G401 (cell line): ENCODE results near the gene SENP7. TPM values are rescaled to one million over a fixed set of nuclear protein-coding genes. Genes with fewer than 3 reads are reported as not detected.
"Not testable (repeated sequence)": the region's sequence is repeated elsewhere in the genome, so short reads cannot be mapped to it uniquely, and the experiment has no call there.

Experiments used
- DNase-seq: peaks from one replicate; pipeline ENCODE4 v3.0.0-alpha.2; 2015; ENCODE audit warnings: low spot score
- in situ Hi-C: cut with HindIII; loops from 2 replicates; pipeline ENCODE4 v1.10.0; 2016; ENCODE audit warnings: low sequenced_read_pairs, mixed read lengths
- total RNA-seq: library from RNA; depleted of rRNA; stranded (reverse); fragments of >200 nt; shearing (Covaris generic); gene quantifications from 2 replicates; pipeline ENCODE4 v1.2.3, GENCODE V29; 2014

Gene SENP7
- total RNA-seq, 1 experiment from 2014 or later: 7.3 TPM

DNA sequence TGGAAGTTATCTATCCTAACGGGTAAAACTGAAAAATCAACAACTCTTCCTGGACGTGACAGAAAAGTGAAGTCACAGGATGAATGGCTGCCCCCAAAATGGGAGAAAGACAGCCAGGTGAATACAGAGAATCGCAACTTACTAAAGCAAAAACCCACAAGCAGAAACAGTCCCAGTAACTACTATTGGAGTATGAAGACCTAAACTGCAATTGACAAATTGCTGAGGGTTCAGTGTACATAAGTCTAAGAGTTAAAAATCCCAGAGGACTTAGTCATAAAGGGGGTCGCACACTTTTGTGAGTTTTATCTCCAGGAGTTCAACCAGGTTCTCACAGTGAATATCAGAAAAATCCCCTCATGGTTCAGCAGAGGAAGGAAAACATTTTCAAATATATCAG, 135.8 kb downstream of the SENP7 start:
- in situ Hi-C loops: no loop called here
- no peak for DNase-seq

GRCh38 chr3:101375586-101375985, 137.4 kb downstream of the SENP7 start:
- no peak for DNase-seq
- in situ Hi-C loops: no loop called here

DNA sequence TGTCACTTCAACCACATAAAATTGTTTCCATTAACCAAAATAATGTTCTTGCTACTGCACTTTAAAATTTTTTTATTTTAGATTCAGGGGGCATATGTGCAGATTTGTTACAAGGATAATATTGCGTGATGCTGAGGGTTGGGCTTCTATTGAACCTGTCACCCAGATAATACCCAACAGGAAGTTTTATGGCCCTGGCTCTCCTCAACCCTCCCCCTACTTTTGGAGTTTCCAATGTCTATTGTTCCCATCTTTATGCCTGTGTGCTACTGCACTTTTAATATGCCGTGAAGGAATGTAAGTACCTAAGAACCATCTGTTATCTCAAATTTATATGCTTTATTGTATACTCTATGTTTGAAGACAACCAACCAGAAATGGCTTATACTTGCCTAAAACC, 150.6 kb downstream of the SENP7 start:
- in situ Hi-C loops: no loop called here

GRCh38 chr3:101351829-101352228, 161.2 kb downstream of the SENP7 start:
- in situ Hi-C loops: no loop called here
- DNase-seq: no peak

More for the DNA sequence above, 150.6 kb downstream of the SENP7 start:
- no peak for DNase-seq

DNA sequence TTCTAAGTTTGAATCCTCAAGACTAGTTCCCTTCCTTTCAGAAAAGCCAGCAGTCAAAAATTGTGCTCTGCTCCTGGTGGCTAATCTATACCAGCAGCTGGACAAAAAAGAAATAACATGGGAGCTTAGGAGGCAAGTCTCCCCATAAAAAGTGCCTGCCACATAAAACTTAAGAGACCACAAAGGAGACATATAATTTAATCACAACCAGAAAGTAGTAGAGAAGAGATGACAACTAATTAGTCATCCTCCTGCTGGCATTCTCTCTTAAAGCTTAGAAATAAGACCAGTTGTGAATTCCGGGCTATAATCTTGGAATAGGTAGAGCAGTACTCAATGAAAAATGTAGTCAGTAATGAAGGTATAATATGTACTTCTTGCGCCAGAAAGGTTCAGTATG, 172.4 kb downstream of the SENP7 start:
- in situ Hi-C loops: no loop called here
- DNase-seq: no peak

DNA sequence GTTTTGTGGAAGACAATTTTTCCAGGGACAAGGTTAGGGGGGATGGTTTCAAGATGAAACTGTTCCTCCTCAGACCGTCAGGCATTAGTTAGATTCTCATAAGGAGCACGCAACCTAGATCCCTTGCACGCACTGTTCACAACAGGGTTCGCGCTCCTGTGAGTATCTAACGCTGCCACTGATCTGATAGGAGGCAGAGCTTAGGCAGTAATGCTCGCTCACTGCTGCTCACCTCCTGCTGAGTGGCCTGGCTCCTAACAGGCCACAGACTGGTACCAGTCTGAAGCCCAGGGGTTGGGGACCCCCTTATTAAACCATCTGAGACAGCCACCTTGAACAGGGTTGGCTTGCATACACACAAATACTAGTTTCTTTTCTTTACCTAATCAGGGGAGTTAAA, 179.1 kb downstream of the SENP7 start:
- no peak for DNase-seq
- in situ Hi-C loops: no loop called here

DNA sequence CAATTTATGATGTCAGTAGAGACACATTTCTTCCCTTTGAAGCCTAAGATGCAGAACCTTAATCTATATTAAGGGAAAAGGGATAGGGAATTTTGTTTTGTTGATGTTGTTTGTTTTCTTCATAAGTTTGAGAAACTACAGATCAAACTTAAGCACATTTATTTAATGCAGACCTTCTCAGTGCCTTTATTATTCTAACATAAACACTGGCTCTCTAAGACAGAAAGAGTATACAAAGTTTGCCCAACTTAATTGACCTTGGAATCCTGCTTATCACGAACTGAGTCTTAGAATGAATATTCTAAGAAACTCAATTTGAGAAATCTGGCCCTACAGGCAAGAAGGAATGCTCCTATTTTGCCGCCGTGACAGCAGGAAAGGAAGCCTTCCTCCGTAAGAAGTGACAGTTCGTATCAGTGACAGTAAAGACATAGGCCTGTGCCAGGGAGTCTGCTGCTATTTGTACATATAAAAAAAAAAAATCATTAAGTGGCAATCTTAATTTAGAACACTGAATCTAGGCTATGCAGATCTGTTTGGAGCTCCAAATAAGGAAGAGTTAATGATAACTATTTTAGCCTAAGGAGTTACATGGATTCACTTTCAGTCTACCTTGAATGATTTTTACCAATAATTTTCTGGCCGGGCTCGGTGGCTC, 183.9 kb downstream of the SENP7 start:
- in situ Hi-C loops: no loop called here
- no peak for DNase-seq

GRCh38 chr3:101325393-101326134, 187.4 kb downstream of the SENP7 start:
- in situ Hi-C loops: no loop called here
- DNase-seq: no peak

- no peak for DNase-seq
- in situ Hi-C loops: no loop called here
Measured at GRCh38 chr3:101320475-101320874, 192.5 kb downstream of the SENP7 start, which contains the start of gene IMPG2. TSS of gene IMPG2 (minus strand) at chr3:101320575. CDS start at chr3:101320372, 203 bp downstream.

DNA sequence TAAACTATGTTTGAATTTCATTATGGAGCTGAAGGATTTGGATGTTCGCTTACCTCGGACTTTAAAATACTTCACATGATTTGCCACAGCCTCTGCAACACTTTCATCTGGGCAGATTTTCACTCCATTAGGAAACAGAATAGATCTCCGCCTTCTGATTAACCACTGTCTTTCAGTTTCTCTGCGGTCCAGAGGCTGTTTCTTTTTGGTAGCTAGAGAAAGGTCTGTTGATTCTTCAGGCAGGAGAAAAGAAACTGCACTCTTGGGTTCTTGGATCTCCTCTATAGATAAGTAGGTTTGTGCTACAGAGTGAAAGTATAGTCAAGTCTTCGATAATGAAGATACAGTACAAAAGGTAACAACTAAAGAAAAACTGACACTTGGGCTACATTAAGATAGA, 193.5 kb downstream of the SENP7 start:
- no peak for DNase-seq
- in situ Hi-C loops: no loop called here

DNA sequence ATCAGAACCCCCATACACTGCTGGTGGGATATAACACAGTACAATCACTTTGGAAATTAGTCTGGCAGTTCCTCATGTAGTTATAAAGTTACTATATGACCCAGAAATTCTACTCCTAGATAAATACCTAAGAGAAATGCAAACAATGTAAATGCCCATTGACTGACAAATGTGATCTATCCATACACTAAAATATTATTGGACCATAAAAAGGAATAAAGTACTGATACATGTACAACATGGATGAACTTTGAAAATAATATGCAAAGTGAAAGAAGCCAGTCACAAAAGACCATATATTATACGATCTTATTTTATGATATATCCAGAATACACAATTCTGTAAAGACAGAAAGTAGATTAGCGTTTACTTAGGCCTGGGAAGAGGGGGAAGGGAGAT, 200.5 kb downstream of the SENP7 start:
- no peak for DNase-seq
- in situ Hi-C loops: no loop called here

DNA sequence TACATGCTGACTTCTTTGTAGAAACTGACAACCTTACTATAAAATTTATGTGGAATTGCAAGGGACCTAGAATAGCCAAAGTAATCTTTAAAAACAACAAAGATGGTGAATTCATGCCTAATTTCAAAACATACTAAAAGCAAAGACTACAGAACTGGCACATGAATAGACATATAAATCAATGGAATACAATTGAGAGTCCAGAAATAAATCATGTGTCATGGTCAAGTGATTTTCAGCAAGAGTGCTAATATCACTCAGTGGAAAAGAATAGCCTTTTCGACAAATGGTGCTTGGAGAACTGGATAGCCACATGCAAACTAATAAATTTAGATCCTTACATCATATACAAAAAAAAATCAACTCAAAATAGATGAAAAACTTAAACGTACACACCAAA, 201.3 kb downstream of the SENP7 start:
- DNase-seq: no peak
- in situ Hi-C loops: no loop called here

GRCh38 chr3:101310978-101311375, 202.0 kb downstream of the SENP7 start:
- no peak for DNase-seq
- in situ Hi-C loops: no loop called here

GRCh38 chr3:101308147-101308772, 204.8 kb downstream of the SENP7 start:
- DNase-seq, in situ Hi-C loops: not testable (repeated sequence)

GRCh38 chr3:101303836-101304235, 209.2 kb downstream of the SENP7 start:
- in situ Hi-C loops: no loop called here
- no peak for DNase-seq

DNA sequence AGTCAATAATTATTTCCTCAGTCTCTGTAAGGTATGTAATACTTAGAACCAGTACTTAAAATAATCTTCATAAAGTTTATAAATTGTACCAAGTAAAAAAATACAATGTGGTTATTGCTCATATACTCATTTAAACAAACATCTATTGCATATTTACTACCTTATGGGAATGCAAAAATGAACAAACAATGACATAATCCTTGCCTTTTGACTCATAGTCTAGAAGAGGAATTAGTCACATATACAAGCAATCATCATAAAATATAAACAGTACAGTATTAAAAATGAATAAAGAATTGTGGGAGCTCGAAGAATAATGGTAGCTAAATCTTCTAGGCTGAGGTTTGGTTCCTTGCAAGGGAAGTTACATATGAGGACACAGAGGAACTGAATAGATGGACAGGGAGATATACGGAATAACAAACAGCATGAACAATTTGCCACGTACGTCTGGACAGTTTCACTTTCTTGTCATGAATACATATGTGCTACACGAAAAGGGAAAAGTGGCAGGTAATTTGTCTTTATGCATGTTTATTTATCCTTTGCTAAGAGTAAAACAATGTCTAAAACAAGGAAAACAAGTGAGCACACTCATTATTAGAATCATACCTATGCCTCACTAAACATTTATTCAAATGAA, 209.8 kb downstream of the SENP7 start:
- in situ Hi-C loops: no loop called here
- no peak for DNase-seq

GRCh38 chr3:101300073-101300472, 212.9 kb downstream of the SENP7 start:
- in situ Hi-C loops: no loop called here
- no peak for DNase-seq

- in situ Hi-C loops: no loop called here
- DNase-seq: no peak
Measured at GRCh38 chr3:101292027-101292426, 221.0 kb downstream of the SENP7 start.

DNA sequence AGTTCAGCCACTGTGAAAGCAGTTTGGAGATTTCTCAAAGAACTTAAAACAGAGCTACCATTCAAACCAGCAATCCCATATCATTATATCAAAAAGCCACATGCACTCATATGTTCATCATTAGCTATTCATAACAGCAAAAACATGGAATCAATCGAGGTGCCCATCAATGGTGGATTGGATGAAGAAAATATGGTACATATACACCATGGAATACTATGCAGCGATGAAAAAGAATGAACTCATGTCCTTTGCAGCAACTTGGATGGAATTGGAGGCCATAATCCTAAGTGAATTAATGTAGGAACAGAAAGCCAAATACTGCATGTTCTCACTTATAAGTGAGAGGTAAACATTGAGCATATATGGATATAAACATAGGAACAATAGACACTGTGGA, 224.7 kb downstream of the SENP7 start:
- DNase-seq: no peak
- in situ Hi-C loops: no loop called here

DNA sequence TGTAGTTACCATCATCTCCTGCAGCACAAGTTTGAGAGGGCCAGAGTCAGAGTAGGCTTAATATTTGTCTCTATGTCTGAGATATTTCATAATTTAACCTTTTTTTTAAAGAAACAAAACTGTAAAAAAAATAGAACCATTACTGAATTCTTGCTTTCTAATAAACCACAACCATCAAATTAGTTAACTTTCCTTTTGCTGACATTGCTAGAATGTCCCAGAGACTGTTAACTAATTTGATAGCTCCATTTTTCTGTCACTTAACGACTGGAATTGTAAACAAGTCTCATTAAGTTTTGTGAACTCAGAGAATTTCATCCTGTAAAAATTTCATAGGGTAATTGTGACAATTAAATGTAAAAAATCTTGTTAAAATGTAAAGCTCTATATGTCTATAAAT, 228.3 kb downstream of the SENP7 start:
- no peak for DNase-seq
- in situ Hi-C loops: no loop called here
